Activated T-cell treated with anti-CD3 and anti-CD28 coated beads for 4 hours (primary cell): ENCODE data around the gene FOXP4.

Experiments
- DNase-seq: peaks from one replicate; pipeline ENCODE4 v3.0.0-alpha.2; 2020

Gene FOXP4

GRCh38 chr6:41568202-41568584 lies 22.0 kb downstream of the FOXP4 start:
- DNase-seq = no peak

DNA sequence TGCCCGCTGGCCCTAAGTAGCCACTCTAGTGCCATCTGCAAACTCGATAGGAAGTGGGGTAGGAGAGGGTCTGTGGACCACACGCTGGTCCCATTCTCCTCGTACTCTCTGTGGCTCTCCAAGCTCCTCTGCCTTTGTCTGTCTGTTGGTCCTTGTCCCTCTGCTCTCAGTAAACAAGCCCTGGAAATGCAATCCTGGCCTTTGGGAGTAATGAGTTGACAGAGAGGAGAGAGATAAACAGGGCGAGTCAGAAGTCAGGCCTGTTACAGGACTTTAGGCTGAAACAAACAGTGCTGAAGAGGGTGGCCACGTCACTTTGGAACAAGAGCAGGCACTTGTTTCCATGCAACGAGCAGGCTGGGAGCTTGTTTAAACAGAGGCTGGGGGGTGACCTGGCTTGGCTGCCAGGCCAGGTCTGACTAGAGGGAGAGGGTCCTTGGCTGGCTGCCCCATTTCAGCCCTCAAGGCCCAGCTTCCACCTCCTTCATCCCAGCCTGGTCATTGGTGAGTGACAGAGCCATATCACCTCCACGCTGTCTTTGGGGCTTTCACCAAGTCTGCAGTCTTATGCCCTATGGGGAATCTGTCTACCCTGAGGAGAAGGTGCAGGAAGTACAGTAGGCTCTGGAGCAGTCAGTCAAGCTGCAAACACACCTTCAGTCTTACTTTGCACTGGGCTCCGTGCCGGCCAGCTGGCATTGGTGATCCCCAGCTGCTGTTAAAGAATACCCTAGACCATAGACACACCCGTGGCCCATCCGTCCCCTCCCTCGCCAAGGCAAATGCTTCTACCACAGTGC lies 22.6 kb downstream of the FOXP4 start:
- no peak for DNase-seq

- no peak for DNase-seq
Observed at GRCh38 chr6:41570259-41570615, 24.1 kb downstream of the FOXP4 start.

DNA sequence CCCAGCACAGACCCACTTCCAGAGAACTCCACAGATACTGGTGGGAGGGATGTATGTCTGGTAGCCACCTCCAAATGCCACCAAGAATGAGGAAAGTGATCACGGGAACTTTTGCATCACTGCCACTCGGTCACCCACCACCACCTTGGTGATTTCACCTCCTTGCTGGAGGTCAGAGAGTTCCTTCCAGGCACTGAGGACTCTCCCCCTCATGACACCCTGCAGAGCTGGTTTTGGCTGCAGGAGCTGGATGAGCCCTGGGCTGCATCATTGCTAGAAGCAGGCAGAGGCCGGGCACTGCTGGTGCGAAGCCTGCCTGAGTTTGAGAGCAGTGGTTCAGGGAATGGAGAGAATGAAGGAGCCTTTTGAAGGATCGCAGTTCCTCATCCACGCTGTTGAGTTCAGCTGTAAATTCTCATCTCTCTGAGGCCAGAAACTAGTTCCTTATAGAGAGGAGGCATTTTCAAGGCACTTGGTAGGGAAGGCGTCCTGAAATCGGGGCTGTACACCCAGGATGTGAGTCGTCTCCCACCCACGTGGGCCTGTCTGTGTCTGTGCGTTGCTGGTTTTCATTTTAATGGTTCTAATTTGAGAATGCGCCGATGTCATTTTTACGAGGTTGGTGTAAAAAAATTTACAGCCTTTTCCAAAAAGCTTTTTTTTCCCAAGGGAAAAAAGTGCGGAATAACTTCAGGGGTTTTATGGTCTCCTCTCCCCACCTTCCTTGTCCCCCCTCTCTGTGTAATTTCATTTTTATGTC lies 25.0 kb downstream of the FOXP4 start:
- no peak for DNase-seq

DNA sequence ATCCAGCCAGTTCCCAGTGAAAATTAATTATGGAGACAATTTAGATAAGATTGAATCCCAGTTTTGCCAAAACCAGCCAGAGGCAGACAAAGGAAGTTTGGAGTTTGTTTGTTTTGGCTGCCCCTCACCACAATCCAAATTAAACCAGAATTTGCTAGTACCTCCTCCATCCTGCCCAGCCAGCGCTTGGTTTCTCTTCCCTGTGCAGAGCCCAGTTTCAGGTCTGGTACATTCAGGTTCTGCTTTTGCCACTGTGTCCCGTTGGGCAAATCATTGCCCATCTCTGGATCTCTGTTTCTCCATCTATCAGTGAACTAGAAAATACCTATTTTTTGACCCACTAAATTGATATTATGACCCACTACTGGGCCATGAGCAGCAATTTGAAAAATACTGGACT lies 26.4 kb downstream of the FOXP4 start:
- no peak for DNase-seq

DNA sequence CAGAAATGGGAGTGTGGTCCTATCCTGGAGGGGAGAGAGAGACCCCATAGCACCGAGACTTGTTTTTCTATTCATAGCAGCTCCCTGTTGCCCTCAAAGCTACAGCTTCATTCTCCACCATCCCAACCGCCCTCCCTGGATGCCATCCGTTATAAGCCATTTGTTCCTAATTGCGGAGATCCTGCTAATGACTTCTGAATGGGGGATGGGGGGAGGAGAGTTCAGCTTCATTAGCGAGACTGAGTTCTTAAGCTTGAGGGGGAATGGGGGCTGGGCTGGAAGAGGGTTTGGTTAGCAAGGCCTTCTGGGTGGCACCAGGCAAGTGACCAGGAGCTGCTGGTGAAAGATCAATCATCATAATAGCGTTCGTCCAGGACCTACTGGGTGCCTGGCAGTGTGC lies 27.1 kb downstream of the FOXP4 start:
- DNase-seq = no peak

DNA sequence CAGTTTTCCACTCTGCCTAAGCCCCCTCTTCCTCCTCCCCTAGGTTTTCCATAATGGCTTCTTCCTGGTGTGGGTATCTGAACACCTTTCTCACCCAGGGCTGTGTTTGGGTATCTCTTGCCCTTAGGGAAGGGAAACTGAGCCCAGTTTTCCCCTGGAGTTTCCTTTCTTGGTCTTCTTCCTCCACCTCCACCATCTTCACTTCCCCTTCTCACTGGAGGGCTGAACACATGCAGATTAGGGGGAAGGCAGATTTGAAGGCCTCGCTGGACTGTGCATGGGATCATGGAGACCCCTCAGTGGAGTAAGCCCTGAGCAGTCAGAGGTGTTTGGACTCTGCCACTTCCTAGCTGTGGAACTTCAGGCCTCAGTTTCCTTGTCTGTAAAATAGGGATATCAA lies 27.8 kb downstream of the FOXP4 start:
- DNase-seq = no peak

- DNase-seq = no peak
Observed at GRCh38 chr6:41575598-41575997, 29.4 kb downstream of the FOXP4 start.

DNA sequence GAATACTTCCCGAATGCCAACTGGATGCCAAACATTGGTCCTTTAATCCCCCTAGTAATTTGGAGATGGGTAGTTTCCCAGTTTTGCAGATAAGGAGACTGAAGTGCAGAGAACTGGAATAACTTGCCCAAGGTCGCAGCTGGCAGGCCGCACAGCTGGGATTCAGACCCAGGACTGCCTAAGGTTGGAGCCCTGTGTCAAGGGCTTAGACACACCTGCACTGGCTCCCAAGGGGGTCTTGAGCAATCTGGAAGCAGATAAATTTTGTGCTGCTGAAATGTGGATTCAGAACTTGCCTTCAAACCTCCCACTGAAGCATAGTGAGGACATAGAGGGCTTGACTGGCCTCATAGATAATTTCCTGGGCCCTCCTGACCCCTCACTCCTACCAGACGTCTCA lies 30.5 kb downstream of the FOXP4 start:
- no peak for DNase-seq

DNA sequence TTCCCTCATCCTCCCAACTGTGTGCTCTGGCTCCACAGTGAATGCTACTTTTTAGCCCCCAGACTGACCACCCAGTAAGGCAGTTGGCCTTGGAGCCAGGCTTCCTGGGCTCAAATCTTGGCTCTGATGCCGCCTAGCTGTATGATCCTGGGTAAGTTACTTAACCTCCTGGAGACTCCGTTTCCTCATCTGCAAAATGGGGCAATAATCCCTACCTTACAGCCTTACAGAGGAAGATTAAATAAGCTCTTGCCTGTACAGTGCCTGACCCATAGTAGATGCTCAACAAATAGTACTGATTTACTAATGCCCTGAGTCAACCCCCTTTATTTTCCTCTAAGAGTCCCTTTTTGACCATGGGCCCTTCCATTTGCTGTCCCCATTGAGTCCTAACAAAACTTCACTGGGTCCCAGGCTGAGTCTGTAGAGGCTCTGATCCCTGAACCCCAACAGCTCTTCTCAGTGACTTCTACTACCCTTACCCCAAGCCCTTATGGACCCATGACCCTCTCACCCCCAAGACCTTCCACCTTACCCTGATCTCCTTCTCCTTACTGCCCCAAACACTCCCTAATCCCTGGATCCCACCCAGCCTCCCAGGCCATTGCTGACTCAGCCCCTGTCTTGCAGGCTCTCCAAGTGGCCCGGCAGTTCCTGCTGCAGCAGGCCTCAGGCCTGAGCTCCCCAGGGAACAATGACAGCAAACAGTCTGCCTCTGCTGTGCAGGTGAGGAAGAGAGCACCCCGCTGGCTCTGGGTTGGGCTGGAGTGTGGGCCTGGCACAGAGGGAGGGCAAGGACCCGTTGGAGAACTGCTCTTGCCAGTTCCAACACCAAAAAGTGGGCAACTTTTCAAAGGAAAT lies 31.4 kb downstream of the FOXP4 start:
- DNase-seq = no peak

- DNase-seq = no peak
Observed at GRCh38 chr6:41578217-41579087, 32.3 kb downstream of the FOXP4 start.

DNA sequence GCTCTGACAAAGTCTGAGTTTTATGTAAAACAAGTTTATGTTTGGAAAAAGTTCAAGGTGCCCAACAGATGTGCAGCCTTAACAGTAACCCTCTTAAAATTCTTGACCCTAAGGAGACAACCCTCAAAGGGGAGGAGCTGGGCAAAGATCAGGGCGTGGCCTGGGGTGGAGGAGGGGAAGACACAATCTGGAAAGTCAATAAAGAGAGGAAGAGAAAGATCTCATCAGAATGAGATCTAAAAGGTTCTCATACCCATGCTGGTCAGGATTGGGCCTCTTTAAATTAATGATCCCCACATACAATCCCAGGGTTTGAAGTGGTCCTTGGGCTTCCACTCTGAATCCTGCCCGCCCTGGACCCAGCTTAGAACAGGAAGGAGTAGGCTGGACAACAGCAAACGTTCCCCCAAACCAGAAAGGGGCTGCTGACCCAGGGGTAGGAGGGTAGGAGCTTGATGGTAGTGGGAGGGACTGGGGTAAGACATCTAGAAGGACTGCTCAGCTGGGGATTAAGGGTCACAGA lies 33.0 kb downstream of the FOXP4 start:
- no peak for DNase-seq

DNA sequence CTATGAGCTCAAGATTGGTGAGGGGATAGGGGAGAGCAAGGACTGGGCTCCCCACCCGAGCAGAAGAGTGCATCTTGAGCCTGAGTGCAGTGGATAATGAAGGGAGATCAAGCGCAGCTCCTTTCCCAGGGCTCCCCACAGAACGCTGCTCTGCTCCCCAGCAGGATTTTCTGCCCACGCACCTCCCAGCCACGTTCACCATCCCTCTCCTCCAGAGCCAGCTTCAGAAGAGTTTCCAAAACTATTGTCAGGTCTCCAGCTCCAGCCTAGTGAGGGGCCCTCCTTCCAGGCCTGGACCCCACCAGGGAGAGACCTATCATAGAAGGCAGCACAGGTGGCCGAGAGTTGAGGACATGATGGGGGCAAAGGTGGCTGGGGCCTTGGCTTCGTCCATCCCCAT lies 34.5 kb downstream of the FOXP4 start:
- no peak for DNase-seq

DNA sequence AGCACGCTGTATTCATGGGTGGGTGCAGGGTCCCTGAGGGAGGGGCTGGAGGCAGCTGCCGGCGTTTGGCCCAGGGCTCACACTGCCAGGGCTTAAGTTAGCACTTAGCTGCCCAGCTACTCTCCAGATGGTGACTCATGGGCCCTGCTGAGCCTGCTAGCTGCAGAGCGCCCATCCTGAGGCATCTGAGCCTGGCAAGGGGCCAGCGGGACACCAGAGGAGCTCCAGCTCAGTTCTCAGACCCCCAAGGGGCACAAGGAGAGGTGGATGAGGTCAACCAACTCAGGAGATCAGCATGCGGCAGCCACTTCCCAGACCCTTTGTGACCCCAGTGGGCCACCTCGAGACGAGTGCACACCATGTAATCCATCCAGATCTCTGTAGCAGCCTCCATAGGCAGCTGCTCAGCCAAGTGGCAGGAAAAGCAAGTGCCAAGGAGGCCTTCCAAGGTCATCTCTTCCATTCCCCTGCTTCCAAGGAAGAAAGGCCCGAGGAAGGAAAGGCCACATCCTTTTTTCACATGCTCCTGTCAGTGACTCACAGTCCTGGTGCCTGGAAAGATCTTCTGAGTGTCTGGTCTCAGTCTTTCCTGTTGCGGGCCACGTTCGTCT lies 35.3 kb downstream of the FOXP4 start:
- DNase-seq = no peak

DNA sequence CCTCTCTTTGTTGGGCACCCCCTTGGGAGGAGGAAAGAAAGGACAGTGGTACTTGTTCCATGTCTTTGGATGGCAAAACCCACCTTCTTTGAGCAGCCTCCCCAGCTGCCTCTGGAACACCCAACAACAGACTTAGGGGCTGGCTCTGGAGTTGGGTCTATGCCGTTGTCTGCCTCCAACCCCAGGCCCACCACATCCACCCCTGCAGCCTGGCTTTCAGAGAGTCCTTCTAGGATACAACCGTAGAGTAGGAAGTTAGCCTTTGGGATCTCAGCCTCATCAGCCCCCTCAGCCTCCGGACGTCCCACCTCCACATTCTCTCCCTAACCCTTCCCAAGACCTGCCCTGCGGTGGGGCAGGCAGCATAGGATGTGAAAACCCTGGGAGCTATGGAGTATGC lies 36.4 kb downstream of the FOXP4 start:
- DNase-seq = no peak

- no peak for DNase-seq
Observed at GRCh38 chr6:41583565-41583964, 37.4 kb downstream of the FOXP4 start.

DNA sequence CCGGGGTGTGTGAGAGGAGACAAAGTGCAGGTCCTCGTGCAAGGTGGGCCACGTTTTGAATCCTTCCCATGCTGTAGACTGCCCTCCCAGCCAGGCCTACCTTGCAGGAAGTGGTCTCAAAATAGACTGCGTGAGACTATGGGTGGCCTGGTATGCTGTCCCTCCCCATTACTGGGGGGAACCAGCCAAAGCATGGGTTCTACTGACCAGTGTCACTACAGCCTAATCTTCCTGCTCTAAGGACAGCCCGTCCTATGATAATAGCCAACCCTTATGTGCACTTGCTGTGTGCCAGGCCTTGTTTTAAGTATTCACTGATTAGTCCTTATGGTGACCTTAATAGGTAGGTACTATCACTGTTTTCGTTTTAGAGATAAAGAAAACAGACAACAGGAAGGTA lies 38.0 kb downstream of the FOXP4 start:
- no peak for DNase-seq

DNA sequence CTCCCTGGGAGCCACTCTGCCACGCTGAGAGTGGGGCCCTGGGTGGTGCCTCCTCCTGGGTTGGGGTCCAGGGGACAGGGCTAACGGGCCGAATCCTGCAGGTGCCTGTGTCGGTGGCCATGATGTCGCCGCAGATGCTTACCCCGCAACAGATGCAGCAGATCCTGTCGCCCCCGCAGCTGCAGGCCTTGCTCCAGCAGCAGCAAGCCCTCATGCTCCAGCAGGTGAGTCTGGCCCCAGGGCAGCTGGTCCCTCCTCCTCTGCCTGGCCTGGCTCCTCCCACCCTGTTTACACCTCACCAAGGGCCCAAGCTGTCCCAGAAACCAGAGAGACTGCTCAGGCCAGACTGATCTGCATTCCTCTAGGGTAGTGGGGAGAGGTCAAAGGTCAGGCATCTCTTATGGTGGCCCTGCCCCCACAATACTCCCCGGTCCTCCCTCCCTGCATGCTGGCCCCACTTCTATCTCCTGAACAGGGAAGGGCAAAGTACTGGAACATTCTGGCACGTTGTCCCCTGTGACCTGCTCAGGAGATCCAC lies 38.6 kb downstream of the FOXP4 start:
- DNase-seq = no peak

- no peak for DNase-seq
Observed at GRCh38 chr6:41585605-41586004, 39.4 kb downstream of the FOXP4 start.

GRCh38 chr6:41586252-41587007 lies 40.2 kb downstream of the FOXP4 start:
- no peak for DNase-seq
